Vagina (tissue), 2 donors: ENCODE data around the gene ETS2.

ENCODE experiments used
- POLR2A ChIP-seq, 2 donors: fragments of 450-650 bp; IDR thresholded peaks; one replicate each; pipeline ENCODE4 v1.6.1; 2017; ENCODE audit warnings: antibody characterized with exemption in 2 of 2, mild to moderate bottlenecking in 2 of 2, moderate library complexity in 2 of 2
- POLR2AphosphoS5 ChIP-seq, 2 donors: sonication (generic); formaldehyde crosslinking; IDR thresholded peaks; one replicate each; pipeline ENCODE4 v1.9.0; 2017; ENCODE audit warnings: antibody characterized with exemption in 2 of 2, mild to moderate bottlenecking in 2 of 2, low read depth in 1 of 2; ENCODE audit not compliant: insufficient read depth in 1 of 2
- TF ChIP-seq, protein P1 (sequence below), 3 experiments: fragments of 450-650 bp in 2 of 3; fragments of 200-600 bp in 1 of 3; sonication (generic) in 1 of 3; IDR thresholded peaks; one replicate each; pipeline ENCODE4 v1.5.1; 2017 to 2019; ENCODE audit warnings: antibody characterized with exemption in 3 of 3, mild to moderate bottlenecking in 2 of 3, moderate library complexity in 2 of 3

DNA sequence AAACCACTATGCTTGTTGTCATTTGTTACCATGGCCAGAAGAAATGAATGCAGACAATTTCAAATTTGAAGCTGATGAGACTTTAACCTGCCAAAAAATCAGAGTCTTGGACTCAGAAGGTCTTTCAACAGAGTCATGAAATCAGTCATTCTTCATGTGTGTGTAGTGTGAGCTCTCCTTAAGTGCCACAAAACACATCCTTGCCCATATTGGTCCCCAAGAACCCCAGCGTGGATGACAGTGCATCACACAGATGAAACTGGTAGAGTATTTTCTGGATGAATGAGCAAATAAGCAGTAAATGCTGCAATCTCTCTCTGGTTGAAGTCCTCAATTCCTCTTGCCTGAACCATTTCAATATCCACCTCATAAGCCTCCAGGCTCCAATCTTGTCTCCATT lies 28.7 kb upstream of the ETS2 start:
- TF ChIP-seq, protein P1, sequence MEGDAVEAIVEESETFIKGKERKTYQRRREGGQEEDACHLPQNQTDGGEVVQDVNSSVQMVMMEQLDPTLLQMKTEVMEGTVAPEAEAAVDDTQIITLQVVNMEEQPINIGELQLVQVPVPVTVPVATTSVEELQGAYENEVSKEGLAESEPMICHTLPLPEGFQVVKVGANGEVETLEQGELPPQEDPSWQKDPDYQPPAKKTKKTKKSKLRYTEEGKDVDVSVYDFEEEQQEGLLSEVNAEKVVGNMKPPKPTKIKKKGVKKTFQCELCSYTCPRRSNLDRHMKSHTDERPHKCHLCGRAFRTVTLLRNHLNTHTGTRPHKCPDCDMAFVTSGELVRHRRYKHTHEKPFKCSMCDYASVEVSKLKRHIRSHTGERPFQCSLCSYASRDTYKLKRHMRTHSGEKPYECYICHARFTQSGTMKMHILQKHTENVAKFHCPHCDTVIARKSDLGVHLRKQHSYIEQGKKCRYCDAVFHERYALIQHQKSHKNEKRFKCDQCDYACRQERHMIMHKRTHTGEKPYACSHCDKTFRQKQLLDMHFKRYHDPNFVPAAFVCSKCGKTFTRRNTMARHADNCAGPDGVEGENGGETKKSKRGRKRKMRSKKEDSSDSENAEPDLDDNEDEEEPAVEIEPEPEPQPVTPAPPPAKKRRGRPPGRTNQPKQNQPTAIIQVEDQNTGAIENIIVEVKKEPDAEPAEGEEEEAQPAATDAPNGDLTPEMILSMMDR (IDR thresholded peaks at IDR 0.05), result no peak
- no peak for TF ChIP-seq POLR2A (IDR thresholded peaks at IDR 0.05)
- TF ChIP-seq POLR2AphosphoS5 (IDR thresholded peaks at IDR 0.05; ENCODE audit: insufficient read depth in 1 of 2, low read depth in 1 of 2), result no peak
